GM12875 (cell line): ENCODE results near the gene THEM4.

Experiments
- H3K4me3 ChIP-seq: one replicate; pipeline ENCODE4 v1.5.1; 2011; ENCODE audit warnings: low read depth, low read length, control low read depth
- CTCF ChIP-seq: IDR thresholded peaks from 2 replicates; pipeline ENCODE4 v1.5.1; 2011; ENCODE audit warnings: low read depth, mild to moderate bottlenecking, control low read depth, inconsistent platforms, low read length, moderate library complexity, borderline replicate concordance; ENCODE audit not compliant: insufficient read depth

The THEM4 gene

GRCh38 chr1:151942882-151943281, 33.6 kb upstream of the THEM4 start:
- H3K4me3 ChIP-seq = no peak overlapping the region
- TF ChIP-seq CTCF = no peak

GRCh38 chr1:151940541-151940940, 31.2 kb upstream of the THEM4 start:
- H3K4me3 ChIP-seq = no peak overlapping the region
- no peak for TF ChIP-seq CTCF

- no peak for TF ChIP-seq CTCF
- no peak overlapping the region for H3K4me3 ChIP-seq
Observed at GRCh38 chr1:151939779-151940178, 30.5 kb upstream of the THEM4 start.

GRCh38 chr1:151939141-151939540, 29.8 kb upstream of the THEM4 start:
- no peak for TF ChIP-seq CTCF
- no peak overlapping the region for H3K4me3 ChIP-seq

GRCh38 chr1:151936653-151937052, 27.3 kb upstream of the THEM4 start:
- no peak for TF ChIP-seq CTCF
- H3K4me3 ChIP-seq = no peak overlapping the region

- no peak overlapping the region for H3K4me3 ChIP-seq
- no peak for TF ChIP-seq CTCF
Observed at GRCh38 chr1:151935894-151936602, 26.7 kb upstream of the THEM4 start.

GRCh38 chr1:151935154-151935553, 25.8 kb upstream of the THEM4 start:
- TF ChIP-seq CTCF = no peak
- no peak overlapping the region for H3K4me3 ChIP-seq
